Transverse colon (tissue), 4 donors: ENCODE results near the gene GRAP2. TPM values are rescaled to one million over a fixed set of nuclear protein-coding genes. Genes with fewer than 3 reads are reported as not detected.
A peak's percentile ranks its signal among the peaks of the same experiment; 100 is the strongest.

Source experiments
- DNase-seq: peaks from one replicate; pipeline ENCODE4 v3.0.0-alpha.2; 2019
- H3K27ac ChIP-seq, 4 donors: fragments of 200-600 bp; sonication (generic); 2 replicates each; pipeline ENCODE4 v1.5.1; 2016 to 2018; ENCODE audit warnings: inconsistent platforms in 4 of 4
- H3K27me3 ChIP-seq: fragments of 200-600 bp; sonication (generic); 2 replicates; pipeline ENCODE4 v1.5.1; 2017; ENCODE audit warnings: inconsistent platforms
- H3K36me3 ChIP-seq, 4 donors: fragments of 200-600 bp; sonication (generic); 2 replicates each; pipeline ENCODE4 v1.5.1; 2017 to 2019; ENCODE audit warnings: inconsistent platforms in 4 of 4
- H3K4me1 ChIP-seq, 4 donors: fragments of 200-600 bp; sonication (generic); 2 replicates each; pipeline ENCODE4 v1.5.1; 2017 to 2020; ENCODE audit warnings: inconsistent platforms in 4 of 4
- H3K4me3 ChIP-seq, 4 donors: fragments of 200-600 bp; sonication (generic); 1 replicate in 1 of 4; 2 replicates in 3 of 4; pipeline versions ENCODE4 v1.5.1 to v1.6.1; 2017 to 2019; ENCODE audit warnings: inconsistent platforms in 4 of 4
- H3K9me3 ChIP-seq, 2 donors: fragments of 200-600 bp; sonication (generic); 2 replicates each; pipeline ENCODE4 v1.5.1; 2017 to 2019; ENCODE audit warnings: inconsistent platforms in 2 of 2
- CTCF ChIP-seq, 5 experiments: fragments of 200-600 bp in 3 of 5; fragments of 450-650 bp in 2 of 5; sonication (generic) in 3 of 5; IDR thresholded peaks; 1 replicate in 2 of 5; 2 replicates in 3 of 5; pipeline ENCODE4 v1.5.1; 2016 to 2017; ENCODE audit warnings: antibody characterized with exemption in 5 of 5, inconsistent platforms in 3 of 5, mild to moderate bottlenecking in 2 of 5, moderate library complexity in 1 of 5
- EP300 ChIP-seq: sonication (generic); formaldehyde crosslinking; IDR thresholded peaks from one replicate; pipeline ENCODE4 v1.6.1; 2017; ENCODE audit warnings: antibody characterized with exemption, low read depth
- POLR2A ChIP-seq: fragments of 450-650 bp; IDR thresholded peaks from one replicate; pipeline ENCODE4 v1.6.1; 2016; ENCODE audit warnings: antibody characterized with exemption, mild to moderate bottlenecking, moderate library complexity
- POLR2AphosphoS5 ChIP-seq, 3 donors: sonication (generic); formaldehyde crosslinking; IDR thresholded peaks; one replicate each; pipeline ENCODE4 v1.6.1; 2016; ENCODE audit warnings: antibody characterized with exemption in 3 of 3
- WGBS, 2 donors: methylation state at CpG; one replicate each; pipeline ENCODE4 v1.1.5; 2018; ENCODE audit warnings: low coverage in 1 of 2; 5-methylcytosine and 5-hydroxymethylcytosine counted together
- in situ Hi-C, 4 donors: fragments of 200-750 bp; cut with MboI; loops; one replicate each; pipeline versions ENCODE4 v1.15.0 to v1.15.1; 2017; ENCODE audit warnings: low sequenced_read_pairs in 3 of 4, low pct_ligation_motif_present in 1 of 4, low pct_unique_long_range_greater_than_20kb in 1 of 4
- intact Hi-C: fragments of 100-400 bp; cut with DNase I; formaldehyde crosslinking; loops from one replicate; pipeline ENCODE4 v1.15.1; 2023; ENCODE audit warnings: low total_unique reads
- total RNA-seq, 4 donors: library from RNA; depleted of rRNA; stranded (reverse); fragments of >200 nt; gene quantifications; one replicate each; pipeline ENCODE4 v1.1.0, GENCODE V29; 2016

The GRAP2 gene
- total RNA-seq, 4 donors from 2014 or later = 0.60 to 28.4 (median 4.9) TPM

- Histone ChIP-seq H3K9me3 (no peaks in the 10 kb centered on the region), H3K36me3 (no peaks in the 10 kb centered on the region), H3K27ac (no peak overlapping the region), H3K4me1 (peaks cover 0 to 26% (median 7%) of the 10 kb centered on the region in 4 donors), H3K27me3 (no peaks in the 10 kb centered on the region), H3K4me3 (no peak overlapping the region)
- 67 to 86% methylated on average over 13 to 18 of the region's 18 CpGs for WGBS, 2 donors
- intact Hi-C loops = no loop called here
- TF ChIP-seq POLR2A (no peak), CTCF (IDR thresholded peaks at IDR 0.05) (no peak), POLR2AphosphoS5 (IDR thresholded peaks at IDR 0.05) (no peak), EP300 (no peak)
- no peak for DNase-seq
- in situ Hi-C loops = no loop called here
Measured at GRCh38 chr22:39924286-39924685, 23.4 kb downstream of the GRAP2 start.

GRCh38 chr22:39925273-39925672, 24.4 kb downstream of the GRAP2 start:
- in situ Hi-C loops = no loop called here
- H3K27me3 ChIP-seq = no peaks in the 10 kb centered on the region
- no peak for DNase-seq
- no peaks in the 10 kb centered on the region for H3K9me3 ChIP-seq
- peaks cover 0 to 29% (median 7%) of the 10 kb centered on the region in 4 donors for H3K4me1 ChIP-seq
- H3K4me3 ChIP-seq = no peak overlapping the region
- H3K27ac ChIP-seq = no peak overlapping the region
- no peak for TF ChIP-seq POLR2AphosphoS5 (IDR thresholded peaks at IDR 0.05)
- no peak for TF ChIP-seq POLR2A
- TF ChIP-seq CTCF (IDR thresholded peaks at IDR 0.05) = no peak
- no peak for TF ChIP-seq EP300
- intact Hi-C loops = no loop called here
- WGBS, 2 donors = 92% methylated on average over 2 of the region's 2 CpGs; no CpG with 5 or more reads in 1 of the 2 donors
- H3K36me3 ChIP-seq = no peaks in the 10 kb centered on the region

- intact Hi-C loops (no loop called here), in situ Hi-C loops (no loop called here)
- 58 to 65% methylated on average over 4 to 8 of the region's 8 CpGs for WGBS, 2 donors
- peaks cover 6% of the 10 kb centered on the region for H3K27me3 ChIP-seq
- H3K36me3 ChIP-seq = no peaks in the 10 kb centered on the region
- TF ChIP-seq POLR2AphosphoS5 (IDR thresholded peaks at IDR 0.05) = no peak
- TF ChIP-seq EP300 = no peak
- no peak for TF ChIP-seq POLR2A
- TF ChIP-seq CTCF (IDR thresholded peaks at IDR 0.05) = no peak
- H3K9me3 ChIP-seq = no peaks in the 10 kb centered on the region
- peaks cover 0 to 29% (median 7%) of the 10 kb centered on the region in 4 donors for H3K4me1 ChIP-seq
- peak; percentile 28 for DNase-seq
- H3K4me3 ChIP-seq = no peak overlapping the region
- H3K27ac ChIP-seq = no peak overlapping the region
Measured at GRCh38 chr22:39925909-39926679, 25.2 kb downstream of the GRAP2 start.

GRCh38 chr22:39926753-39927152, 25.9 kb downstream of the GRAP2 start:
- in situ Hi-C loops (no loop called here), intact Hi-C loops (no loop called here)
- no peak for DNase-seq
- 60 to 65% methylated on average over 4 to 5 of the region's 5 CpGs for WGBS, 2 donors
- no peak for TF ChIP-seq CTCF (IDR thresholded peaks at IDR 0.05)
- TF ChIP-seq POLR2AphosphoS5 (IDR thresholded peaks at IDR 0.05) = no peak
- no peak for TF ChIP-seq EP300
- no peak for TF ChIP-seq POLR2A
- no peak overlapping the region for H3K4me3 ChIP-seq
- H3K9me3 ChIP-seq = no peaks in the 10 kb centered on the region
- H3K36me3 ChIP-seq = no peaks in the 10 kb centered on the region
- H3K27me3 ChIP-seq = peaks cover 9% of the 10 kb centered on the region
- no peak overlapping the region for H3K27ac ChIP-seq
- H3K4me1 ChIP-seq = peaks cover 0 to 29% (median 7%) of the 10 kb centered on the region in 4 donors
